PC-3 (cell line): ENCODE data around the gene RHOV. TPM values are rescaled to one million over a fixed set of nuclear protein-coding genes. Genes with fewer than 3 reads are reported as not detected.

Experiments
- ATAC-seq: fragments of 200-7000 bp; cut with Tn5 transposase; 2 replicates; pipeline ENCODE4 v1.9.1; 2020; ENCODE audit warnings: mild to moderate bottlenecking, moderate library complexity
- BruUV-seq: library from RNA; stranded (reverse); fragments of 400-500 nt; replicated peaks from 2 replicates; lab custom pipeline; 2021; lab: Mats Ljungman, UMichigan
- CTCF ChIA-PET: fragments of 300-600 bp; sonication (Branson Sonifier 250); formaldehyde crosslinking; loops from one replicate; lab custom pipeline; 2022; ENCODE audit warnings: antibody characterized with exemption; lab: Charles Lee
- POLR2A ChIA-PET: fragments of 300-600 bp; sonication (Branson Sonifier 250); formaldehyde crosslinking; loops from one replicate; lab custom pipeline; 2022; ENCODE audit warnings: antibody characterized with exemption; ENCODE audit not compliant: unreplicated experiment; lab: Charles Lee
- DNase-seq: peaks from one replicate; pipeline ENCODE4 v3.0.0-alpha.2; 2015
- H2AFZ ChIP-seq: fragments of 300-600 bp; sonication (generic); 2 replicates; pipeline ENCODE4 v1.6.0; 2016; ENCODE audit warnings: antibody characterized with exemption, low read length
- H3F3A ChIP-seq: fragments of 300-600 bp; sonication (generic); one replicate; pipeline ENCODE4 v1.6.0; 2017; ENCODE audit warnings: antibody characterized with exemption, low read length, control low read depth, mild to moderate bottlenecking; ENCODE audit not compliant: unreplicated experiment
- H3K27ac ChIP-seq: fragments of 300-600 bp; sonication (generic); 2 replicates; pipeline ENCODE4 v1.5.1; 2016; ENCODE audit warnings: mild to moderate bottlenecking, low read length
- H3K27me3 ChIP-seq: fragments of 300-600 bp; sonication (generic); 2 replicates; pipeline ENCODE4 v1.6.1; 2016; ENCODE audit warnings: low read length, mixed read lengths
- H3K36me3 ChIP-seq: fragments of 300-600 bp; sonication (generic); 2 replicates; pipeline ENCODE4 v1.6.1; 2016; ENCODE audit warnings: low read depth, mixed run types, low read length, mixed read lengths
- H3K4me1 ChIP-seq: fragments of 300-600 bp; sonication (generic); 2 replicates; pipeline ENCODE4 v1.5.1; 2016; ENCODE audit warnings: low read length; ENCODE audit not compliant: insufficient read depth
- H3K4me2 ChIP-seq: fragments of 300-600 bp; sonication (generic); 2 replicates; pipeline ENCODE4 v1.6.0; 2016; ENCODE audit warnings: low read length
- H3K4me3 ChIP-seq: fragments of 300-600 bp; sonication (generic); 2 replicates; pipeline ENCODE4 v1.5.1; 2016; ENCODE audit warnings: mild to moderate bottlenecking, low read length, mixed read lengths
- H3K79me2 ChIP-seq: fragments of 300-600 bp; sonication (generic); 2 replicates; pipeline ENCODE4 v1.6.1; 2017; ENCODE audit warnings: low read length, mixed read lengths
- H3K9ac ChIP-seq: fragments of 300-600 bp; sonication (generic); 2 replicates; pipeline ENCODE4 v1.6.0; 2016; ENCODE audit warnings: mild to moderate bottlenecking, low read length
- H3K9me2 ChIP-seq: fragments of 300-600 bp; sonication (generic); replicated peaks from 2 replicates; pipeline ENCODE4 v1.6.1; 2016; ENCODE audit warnings: mixed run types, low read length, mixed read lengths
- H3K9me3 ChIP-seq: fragments of 300-600 bp; sonication (generic); 2 replicates; pipeline ENCODE4 v1.6.1; 2016; ENCODE audit warnings: low read length, mixed read lengths
- H4K20me1 ChIP-seq: fragments of 300-600 bp; sonication (generic); 2 replicates; pipeline ENCODE4 v1.6.1; 2016; ENCODE audit warnings: low read length, mixed read lengths
- CTCF ChIP-seq: fragments of 300-600 bp; sonication (generic); conservative IDR thresholded peaks from 2 replicates; pipeline ENCODE4 v1.5.1; 2017; ENCODE audit warnings: antibody characterized with exemption, low read depth, mild to moderate bottlenecking, low read length
- EZH2 ChIP-seq: fragments of 300-600 bp; sonication (generic); IDR thresholded peaks from one replicate; pipeline ENCODE4 v1.6.1; 2017; ENCODE audit warnings: antibody characterized with exemption, mild to moderate bottlenecking, low read length; ENCODE audit not compliant: unreplicated experiment
- EZH2phosphoT487 ChIP-seq: fragments of 300-600 bp; sonication (generic); IDR thresholded peaks from 2 replicates; pipeline ENCODE4 v1.6.1; 2018; ENCODE audit warnings: mild to moderate bottlenecking, antibody characterized with exemption, low read length, borderline replicate concordance
- intact Hi-C: fragments of 100-400 bp; cut with micrococcal nuclease; formaldehyde crosslinking; loops from 2 replicates; pipeline ENCODE4 v1.9.0; 2023
- total RNA-seq: library from RNA; depleted of rRNA; stranded (reverse); fragments of >200 nt; gene quantifications from 2 replicates; pipeline ENCODE4 v1.2.3, GENCODE V29; 2014

Gene RHOV
- total RNA-seq, 1 experiment from 2014 or later, result 39.5 TPM

- no peak overlapping the region for H3K4me2 ChIP-seq
- no peak overlapping the region for H3K9ac ChIP-seq
- ChIA-PET POLR2A (no interaction called here), CTCF (no interaction called here)
- H3K79me2 ChIP-seq, result peaks cover 46% of the 10 kb centered on the region
- ATAC-seq (no peak), DNase-seq (no peak)
- H3K9me2 ChIP-seq, result no peaks in the 10 kb centered on the region
- peaks cover 37% of the 10 kb centered on the region; the same call in 1 of the 2 replicates for H3K36me3 ChIP-seq
- no TSS peak for BruUV-seq
- peaks cover 7% of the 10 kb centered on the region; the same call in 1 of the 2 replicates for H4K20me1 ChIP-seq
- TF ChIP-seq CTCF (no peak), EZH2 (no peak)
- H3K4me3 ChIP-seq, result no peak overlapping the region
- intact Hi-C loops, result loop anchor here (10.0 kb wide), 2 partner anchors 215 to 305 kb away; partner anchors contain the start of genes INO80 and KNL1
- H2AFZ ChIP-seq, result no peak overlapping the region
- H3K9me3 ChIP-seq, result no peaks in the 10 kb centered on the region
- H3F3A ChIP-seq, result no peaks in the 10 kb centered on the region
- H3K27me3 ChIP-seq, result no peaks in the 10 kb centered on the region
- peaks cover 14% of the 10 kb centered on the region for H3K4me1 ChIP-seq
- H3K27ac ChIP-seq, result no peak overlapping the region
These were observed 25.6 kb upstream of the RHOV start for GRCh38 chr15:40899536-40900207.

GRCh38 chr15:40894681-40895448, 20.8 kb upstream of the RHOV start:
- H3K4me2 ChIP-seq, result peak overlapping the region; percentile 90
- DNase-seq (peak; percentile 81), ATAC-seq (peak; percentile 62)
- no peaks in the 10 kb centered on the region for H3K27me3 ChIP-seq
- H3K36me3 ChIP-seq, result peaks cover 22% of the 10 kb centered on the region; the same call in 1 of the 2 replicates
- H2AFZ ChIP-seq, result peak overlapping the region; percentile 69
- H3F3A ChIP-seq, result no peaks in the 10 kb centered on the region
- H3K9me3 ChIP-seq, result no peaks in the 10 kb centered on the region
- H3K9ac ChIP-seq, result peak overlapping the region; percentile 95
- TF ChIP-seq CTCF (peak; percentile 68), EZH2phosphoT487 (no peak)
- H4K20me1 ChIP-seq, result no peaks in the 10 kb centered on the region; the same call in 1 of the 2 replicates
- BruUV-seq, result TSS peak; percentile 83
- peaks cover 16% of the 10 kb centered on the region for H3K4me1 ChIP-seq
- intact Hi-C loops, result loop anchor here (1.0 to 10.0 kb wide), 4 partner anchors 38 to 300 kb away; partner anchors contain the start of gene KNL1
- H3K9me2 ChIP-seq, result no peaks in the 10 kb centered on the region
- peak overlapping the region; percentile 87 for H3K4me3 ChIP-seq
- H3K27ac ChIP-seq, result peak overlapping the region; percentile 81
- POLR2A ChIA-PET, result interaction anchor here (0.5 to 0.6 kb wide), 3 partner anchors 41 to 291 kb away, joined by 3 to 4 read pairs (median 4); no protein-coding TSS in a partner anchor
- H3K79me2 ChIP-seq, result peaks cover 33% of the 10 kb centered on the region
- CTCF ChIA-PET, result interaction anchor here (0.6 to 2.6 kb wide), 19 partner anchors 9 to 606 kb away, joined by 3 to 80 read pairs (median 6); partner anchors contain the start of genes RAD51 and RHOV
